Coronary artery (tissue), 2 donors: Measurements from ENCODE around the gene CHRND.

ENCODE experiments used
- DNase-seq: peaks from one replicate; pipeline ENCODE4 v3.0.0-alpha.2; 2017; ENCODE audit warnings: low spot score
- H3K27ac ChIP-seq, 2 donors: fragments of 200-600 bp; sonication (generic); one replicate each; pipeline ENCODE4 v1.5.1; 2016 to 2019
- H3K4me3 ChIP-seq: fragments of 200-600 bp; sonication (generic); 2 replicates; pipeline ENCODE4 v1.5.1; 2016; ENCODE audit warnings: mild to moderate bottlenecking, moderate library complexity
- CTCF ChIP-seq: fragments of 200-600 bp; sonication (generic); IDR thresholded peaks from one replicate; pipeline ENCODE4 v1.5.1; 2019; ENCODE audit warnings: antibody characterized with exemption

The CHRND gene

GRCh38 chr2:232549655-232550353 lies 23.8 kb downstream of the CHRND start:
- no peak for DNase-seq
- peak overlapping the region; percentile 93 for H3K4me3 ChIP-seq
- no peak for TF ChIP-seq CTCF
- peak overlapping the region; percentile 98 to 99 for H3K27ac ChIP-seq

GRCh38 chr2:232550354-232551249 lies 24.6 kb downstream of the CHRND start, which contains the start of the genes EIF4E2 and TIGD1:
EIF4E2 (plus strand) TSS chr2:232550689; CDS start chr2:232550725, 36 bp downstream.
TIGD1 (minus strand) TSS chr2:232550557; CDS start chr2:232549882, 675 bp downstream.
- DNase-seq = peak; percentile 96
- Histone ChIP-seq H3K4me3 (peak within 1 kb of the TSS; percentile 93), H3K27ac (peak within 1 kb of the TSS; percentile 98 to 99)
- no peak for TF ChIP-seq CTCF

GRCh38 chr2:232551250-232551638 lies 25.3 kb downstream of the CHRND start:
- no peak for TF ChIP-seq CTCF
- peak overlapping the region; percentile 98 to 99 for H3K27ac ChIP-seq
- peak overlapping the region; percentile 93 for H3K4me3 ChIP-seq
- no peak for DNase-seq

GRCh38 chr2:232551776-232552175 lies 25.8 kb downstream of the CHRND start:
- DNase-seq = no peak
- Histone ChIP-seq H3K27ac (no peak overlapping the region), H3K4me3 (peak overlapping the region; percentile 93)
- no peak for TF ChIP-seq CTCF

GRCh38 chr2:232556426-232556825 lies 30.5 kb downstream of the CHRND start:
- DNase-seq = no peak
- no peak for TF ChIP-seq CTCF
- H3K27ac ChIP-seq = no peak overlapping the region
- H3K4me3 ChIP-seq = no peak overlapping the region

- Histone ChIP-seq H3K27ac (no peak overlapping the region), H3K4me3 (no peak overlapping the region)
- no peak for TF ChIP-seq CTCF
- no peak for DNase-seq
Observed at GRCh38 chr2:232562515-232563151, 36.7 kb downstream of the CHRND start.
